Duodenal mucosa (tissue), 2 donors: ENCODE data around the gene TOP3A.

Source experiments
- H3K27ac ChIP-seq: one replicate; pipeline ENCODE4 v1.7.0; 2013; ENCODE audit warnings: low read depth, low read length
- H3K27me3 ChIP-seq, 2 donors: one replicate each; pipeline ENCODE4 v1.7.0; 2013; ENCODE audit warnings: low read length in 2 of 2, control low read depth in 1 of 2; ENCODE audit not compliant: insufficient read depth in 2 of 2, control insufficient read depth in 1 of 2
- H3K36me3 ChIP-seq, 2 donors: one replicate each; pipeline ENCODE4 v1.7.0; 2013; ENCODE audit warnings: low read length in 2 of 2, control low read depth in 1 of 2; ENCODE audit not compliant: insufficient read depth in 2 of 2, control insufficient read depth in 1 of 2
- H3K4me1 ChIP-seq, 2 donors: one replicate each; pipeline ENCODE4 v1.7.0; 2013; ENCODE audit warnings: low read length in 2 of 2, control low read depth in 1 of 2; ENCODE audit not compliant: insufficient read depth in 2 of 2, control insufficient read depth in 1 of 2
- H3K4me3 ChIP-seq, 2 donors: one replicate each; pipeline ENCODE4 v1.7.0; 2013; ENCODE audit warnings: low read length in 2 of 2, low read depth in 1 of 2
- H3K9ac ChIP-seq, 2 donors: one replicate each; pipeline ENCODE4 v1.7.0; 2013; ENCODE audit warnings: low read length in 2 of 2, low read depth in 1 of 2
- H3K9me3 ChIP-seq, 2 donors: one replicate each; pipeline ENCODE4 v1.7.0; 2013; ENCODE audit warnings: low read length in 2 of 2, control low read depth in 1 of 2; ENCODE audit not compliant: control insufficient read depth in 1 of 2

Gene TOP3A

DNA sequence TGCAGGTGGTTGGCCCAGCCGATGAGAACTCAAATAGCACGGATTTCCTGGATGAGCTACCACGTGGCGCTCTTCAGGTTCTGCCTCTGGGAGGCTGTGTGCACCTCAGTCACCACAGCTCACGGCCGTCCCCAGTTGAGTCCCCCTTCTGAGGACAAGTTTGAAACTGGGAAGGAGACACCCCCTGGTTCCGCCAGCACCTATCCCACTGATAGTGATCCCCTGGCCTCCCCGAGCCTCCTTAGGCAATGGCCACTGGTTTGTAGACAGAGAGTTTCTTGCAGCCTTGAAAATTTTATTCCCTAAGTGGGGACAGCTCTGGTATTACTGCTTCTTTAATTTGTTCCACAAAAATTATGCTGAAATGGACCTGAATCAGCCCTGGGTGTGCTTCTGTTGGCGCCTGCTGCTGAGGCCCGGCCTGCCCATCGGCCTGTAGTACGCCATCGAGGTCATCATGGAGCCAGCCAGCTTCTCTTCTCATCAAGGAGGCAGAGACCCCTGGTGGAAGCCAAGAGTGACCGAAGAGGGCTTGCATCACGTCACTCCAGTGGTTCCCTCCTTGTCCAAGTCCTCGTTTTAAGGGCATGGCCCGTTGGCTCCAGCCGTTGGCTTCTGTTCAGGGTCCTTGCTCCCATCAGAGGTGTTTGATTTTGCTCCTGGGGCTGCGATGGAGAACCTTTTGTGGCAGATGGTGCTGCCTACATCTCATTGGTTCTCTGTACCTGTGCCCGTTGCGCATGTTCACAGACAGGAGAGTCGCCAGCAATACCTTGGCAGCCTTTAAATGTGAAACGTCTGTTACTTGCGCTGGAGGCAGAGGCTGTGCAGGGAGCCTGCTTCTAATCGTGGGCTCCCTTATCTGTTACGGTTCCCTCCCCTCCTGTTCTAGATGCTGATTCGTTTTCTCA, 9.6 kb upstream of the TOP3A start:
- H3K36me3 ChIP-seq: peaks cover 29 to 70% of the 10 kb centered on the region in 2 donors
- H3K9ac ChIP-seq: no peak overlapping the region

DNA sequence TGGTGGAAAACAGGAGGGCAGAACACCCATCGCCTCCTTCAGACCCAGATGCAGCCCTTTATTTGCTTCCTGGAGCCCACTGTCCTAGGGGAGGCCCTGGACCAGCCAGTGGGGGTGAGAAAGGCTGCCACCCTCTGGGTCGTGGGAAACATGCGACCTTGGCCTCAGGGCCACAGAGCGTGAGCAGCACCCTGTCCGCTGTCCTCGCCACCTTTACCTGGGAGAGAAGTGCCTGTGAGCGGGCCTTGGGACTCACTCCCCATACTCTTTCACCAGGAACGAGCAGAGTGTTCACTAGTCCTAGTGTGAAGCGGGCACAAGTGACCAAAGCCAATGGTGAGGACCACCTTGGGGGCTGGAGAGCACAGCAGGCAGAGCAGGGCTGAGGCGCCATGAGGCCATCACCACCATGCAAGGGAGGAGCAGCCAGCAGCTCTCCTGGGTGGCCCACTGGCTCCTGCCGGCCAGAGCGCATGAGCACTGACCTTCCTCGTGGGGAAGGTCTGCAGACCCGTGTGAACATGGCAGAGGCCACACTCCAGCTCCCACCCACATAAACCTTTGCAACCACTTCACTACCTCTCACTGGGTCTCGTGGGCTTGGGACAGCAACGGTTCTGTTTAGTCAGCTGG, 8.8 kb upstream of the TOP3A start:
- peaks cover 29 to 62% of the 10 kb centered on the region in 2 donors for H3K36me3 ChIP-seq
- H3K9me3 ChIP-seq: no peaks in the 10 kb centered on the region
- H3K27ac ChIP-seq: no peak overlapping the region
- no peak overlapping the region for H3K9ac ChIP-seq
- H3K4me3 ChIP-seq: no peak overlapping the region
- no peaks in the 10 kb centered on the region for H3K27me3 ChIP-seq
- H3K4me1 ChIP-seq: peaks cover 18 to 20% of the 10 kb centered on the region in 2 donors

More for the DNA sequence above, 9.6 kb upstream of the TOP3A start:
- Histone ChIP-seq H3K9me3 (no peaks in the 10 kb centered on the region), H3K4me1 (peaks cover 10 to 12% of the 10 kb centered on the region in 2 donors), H3K27me3 (no peaks in the 10 kb centered on the region), H3K27ac (no peak overlapping the region), H3K4me3 (no peak overlapping the region)

DNA sequence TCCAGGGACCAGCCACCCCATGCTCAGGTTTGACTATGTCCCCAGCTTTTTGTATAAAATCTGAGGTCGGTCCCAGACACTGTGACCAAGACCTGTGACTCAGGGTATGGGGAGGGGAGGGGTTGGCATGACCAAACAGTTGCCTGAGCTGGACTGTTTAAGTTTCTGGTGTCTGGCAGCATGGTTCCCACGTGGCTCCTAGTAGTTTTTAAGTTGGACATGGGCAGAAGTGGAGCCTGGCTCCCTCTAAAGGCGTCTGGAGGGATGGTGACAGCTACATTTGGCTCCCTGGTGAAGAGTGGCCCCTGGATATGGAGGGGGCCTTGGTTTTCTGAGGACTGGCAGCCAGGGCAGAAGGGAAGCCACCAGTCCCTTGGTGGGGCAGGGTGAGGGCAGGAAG, 8.2 kb upstream of the TOP3A start:
- Histone ChIP-seq H3K36me3 (peaks cover 29 to 57% of the 10 kb centered on the region in 2 donors), H3K9me3 (no peaks in the 10 kb centered on the region), H3K4me1 (peaks cover 22 to 26% of the 10 kb centered on the region in 2 donors), H3K4me3 (no peak overlapping the region), H3K27me3 (no peaks in the 10 kb centered on the region), H3K9ac (no peak overlapping the region), H3K27ac (no peak overlapping the region)

DNA sequence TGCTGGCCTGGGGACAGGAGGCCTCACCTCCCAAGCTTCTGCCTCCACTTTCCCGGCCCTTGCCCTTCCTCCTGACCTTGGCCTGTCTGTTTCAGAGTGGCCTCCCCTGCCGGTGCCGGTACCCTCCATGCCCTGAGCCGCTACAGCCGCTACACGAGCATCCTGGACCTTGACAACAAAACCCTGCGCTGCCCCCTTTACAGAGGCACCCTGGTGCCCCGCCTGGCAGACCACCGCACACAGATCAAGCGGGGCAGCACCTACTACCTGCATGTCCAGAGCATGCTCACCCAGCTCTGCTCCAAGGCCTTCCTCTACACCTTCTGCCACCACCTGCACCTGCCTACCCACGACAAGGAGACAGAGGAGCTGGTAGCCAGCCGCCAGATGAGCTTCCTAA, 7.7 kb upstream of the TOP3A start:
- peaks cover 26 to 31% of the 10 kb centered on the region in 2 donors for H3K4me1 ChIP-seq
- no peaks in the 10 kb centered on the region for H3K27me3 ChIP-seq
- no peak overlapping the region for H3K4me3 ChIP-seq
- no peak overlapping the region for H3K27ac ChIP-seq
- no peaks in the 10 kb centered on the region for H3K9me3 ChIP-seq
- H3K9ac ChIP-seq: no peak overlapping the region
- H3K36me3 ChIP-seq: peaks cover 29 to 59% of the 10 kb centered on the region in 2 donors

DNA sequence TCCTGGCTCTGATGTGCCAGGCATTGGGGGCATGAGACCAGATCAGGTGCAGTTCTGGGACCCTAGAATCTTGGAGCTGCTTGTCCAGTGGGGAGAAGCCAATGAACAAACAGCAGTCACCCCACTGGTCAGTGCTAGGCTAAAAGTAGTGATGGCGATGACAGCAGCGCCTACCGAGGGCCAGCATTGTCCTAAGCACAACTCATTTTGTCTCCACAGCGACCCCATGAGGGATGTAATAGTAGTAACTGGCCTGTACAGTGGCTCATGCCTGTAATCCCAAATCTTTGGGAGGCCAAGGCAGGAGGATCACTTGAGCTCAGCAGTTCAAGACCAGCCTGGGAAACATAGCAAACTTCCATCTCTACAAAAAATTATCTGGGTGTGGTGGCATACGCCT, 6.5 kb upstream of the TOP3A start:
- H3K27ac ChIP-seq: no peak overlapping the region
- no peak overlapping the region for H3K9ac ChIP-seq
- peaks cover 22 to 51% of the 10 kb centered on the region in 2 donors for H3K36me3 ChIP-seq
- H3K4me1 ChIP-seq: peaks cover 39 to 43% of the 10 kb centered on the region in 2 donors
- no peaks in the 10 kb centered on the region for H3K27me3 ChIP-seq
- no peaks in the 10 kb centered on the region for H3K9me3 ChIP-seq
- H3K4me3 ChIP-seq: no peak overlapping the region

DNA sequence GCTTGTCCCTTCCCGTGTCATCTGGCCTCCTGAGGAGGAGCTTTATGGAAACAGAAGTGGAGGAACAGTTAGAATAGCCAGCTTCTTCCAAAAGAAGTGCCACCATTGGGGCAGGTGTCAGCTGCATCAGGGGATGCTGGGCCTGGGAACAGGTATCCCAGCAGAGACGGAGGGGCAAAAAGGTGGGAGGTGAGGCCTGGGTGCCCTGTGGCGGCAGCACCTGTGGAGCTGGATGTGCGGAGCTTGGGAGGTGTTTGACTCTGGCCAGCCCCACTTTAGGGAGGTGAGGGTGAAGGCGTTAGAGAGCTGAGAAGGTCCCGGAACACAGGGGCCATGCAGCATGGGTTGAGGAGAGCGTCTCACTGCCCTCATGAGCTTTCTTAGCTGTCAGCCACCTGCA, 5.5 kb upstream of the TOP3A start:
- Histone ChIP-seq H3K9me3 (no peaks in the 10 kb centered on the region), H3K27ac (no peak overlapping the region), H3K4me3 (no peak overlapping the region), H3K9ac (no peak overlapping the region), H3K27me3 (no peaks in the 10 kb centered on the region), H3K36me3 (peaks cover 20 to 45% of the 10 kb centered on the region in 2 donors), H3K4me1 (peaks cover 45 to 51% of the 10 kb centered on the region in 2 donors)

DNA sequence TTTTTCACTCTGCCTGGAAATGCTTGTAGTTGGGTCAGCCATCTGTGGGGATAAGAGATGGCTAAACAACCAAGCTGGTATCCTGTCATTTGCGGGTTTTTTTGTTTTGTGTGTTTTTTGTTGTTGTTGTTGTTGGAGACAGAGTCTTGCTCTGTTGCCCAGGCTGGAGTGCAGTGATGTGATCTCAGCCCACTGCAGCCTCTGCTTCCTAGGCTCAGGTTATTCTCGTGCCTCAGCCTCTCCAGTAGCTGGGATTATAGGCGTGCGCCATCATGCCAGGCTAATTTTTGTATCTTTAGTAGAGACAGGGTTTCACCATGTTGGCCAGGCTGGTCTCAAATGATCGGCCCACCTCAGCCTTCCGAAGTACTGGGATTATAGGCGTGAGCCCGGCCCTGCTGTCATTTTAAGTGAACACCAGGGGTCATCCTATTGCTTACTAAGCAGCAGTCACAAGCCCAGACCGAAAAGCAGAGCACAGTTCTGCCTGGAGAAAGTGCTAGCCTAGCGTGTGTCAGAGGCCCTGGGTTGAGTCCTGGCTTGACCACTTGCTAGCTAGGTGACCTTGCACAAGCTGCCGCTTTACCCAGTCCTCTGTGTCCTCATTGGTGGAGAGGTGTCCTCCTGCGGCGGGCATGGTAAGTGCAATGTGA, 4.9 kb upstream of the TOP3A start:
- Histone ChIP-seq H3K36me3 (peaks cover 15 to 39% of the 10 kb centered on the region in 2 donors), H3K9ac (no peak overlapping the region), H3K27me3 (no peaks in the 10 kb centered on the region), H3K4me1 (peaks cover 45 to 51% of the 10 kb centered on the region in 2 donors), H3K27ac (no peak overlapping the region), H3K9me3 (no peaks in the 10 kb centered on the region), H3K4me3 (no peak overlapping the region)

DNA sequence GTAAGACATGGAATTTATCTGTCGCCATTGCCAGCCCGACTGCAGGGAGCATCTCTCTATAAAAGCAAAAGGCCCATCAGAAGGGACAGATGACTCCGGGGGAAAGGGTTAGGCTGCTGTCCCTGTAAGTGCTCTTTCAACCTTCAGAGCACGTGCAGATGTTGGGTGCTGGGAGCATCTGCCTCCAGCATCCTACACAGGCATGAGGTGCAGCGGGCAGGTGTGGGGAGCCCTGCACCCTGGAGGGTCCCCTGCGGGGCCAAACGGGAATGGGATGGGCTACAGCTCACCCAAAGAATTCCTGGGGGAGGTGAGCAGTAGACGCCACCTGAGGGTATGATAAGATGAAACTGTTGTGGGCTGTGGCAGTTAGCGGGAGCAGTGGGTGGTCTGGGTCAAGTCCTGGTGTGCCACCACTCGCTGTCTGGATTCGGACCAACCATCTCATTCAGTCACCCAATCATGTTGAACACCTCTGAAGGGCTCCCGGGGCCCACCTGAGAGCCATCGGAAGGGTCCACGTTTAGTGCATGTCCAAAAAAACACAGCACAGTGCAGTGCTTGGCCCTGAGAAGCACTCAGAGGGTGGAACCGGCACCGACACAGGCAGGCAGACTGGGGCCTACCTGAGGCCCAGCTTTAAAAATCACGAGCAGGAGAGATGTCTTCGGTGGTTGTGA, 4.1 kb upstream of the TOP3A start:
- Histone ChIP-seq H3K27me3 (no peaks in the 10 kb centered on the region), H3K4me3 (no peak overlapping the region), H3K9me3 (no peaks in the 10 kb centered on the region), H3K9ac (no peak overlapping the region), H3K4me1 (peaks cover 46 to 56% of the 10 kb centered on the region in 2 donors), H3K27ac (no peak overlapping the region), H3K36me3 (peaks cover 10 to 31% of the 10 kb centered on the region in 2 donors)

DNA sequence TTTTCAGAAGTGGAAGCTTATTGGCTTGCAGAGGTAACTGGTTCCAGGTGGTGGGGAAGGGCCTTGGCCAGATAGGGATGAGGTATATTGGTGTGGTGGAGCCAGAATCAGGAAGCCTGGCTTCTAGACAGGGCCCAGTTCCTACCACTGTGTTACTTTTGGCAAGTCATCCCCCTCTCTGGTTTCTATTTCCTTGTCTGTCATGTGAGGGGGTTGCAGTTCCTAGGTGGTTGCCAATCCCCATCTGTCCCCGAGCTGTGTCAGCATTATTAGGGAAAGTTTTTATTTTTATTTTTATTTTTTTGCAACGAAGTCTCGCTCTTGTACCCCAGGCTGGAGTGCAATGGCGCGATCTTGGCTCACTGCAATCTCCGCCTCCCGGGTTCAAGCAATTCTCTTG, 3.3 kb upstream of the TOP3A start:
- H3K4me3 ChIP-seq: peak overlapping the region; percentile 17 to 34
- no peak overlapping the region for H3K9ac ChIP-seq
- peaks cover 7 to 23% of the 10 kb centered on the region in 2 donors for H3K36me3 ChIP-seq
- no peak overlapping the region for H3K27ac ChIP-seq
- peaks cover 54 to 63% of the 10 kb centered on the region in 2 donors for H3K4me1 ChIP-seq
- H3K27me3 ChIP-seq: no peaks in the 10 kb centered on the region
- no peaks in the 10 kb centered on the region for H3K9me3 ChIP-seq
